PC-3 (cell line): ENCODE data around the gene MBD3L2B. TPM values are rescaled to one million over a fixed set of nuclear protein-coding genes. Genes with fewer than 3 reads are reported as not detected.

Experiments used
- ATAC-seq: fragments of 200-7000 bp; cut with Tn5 transposase; 2 replicates; pipeline ENCODE4 v1.9.1; 2020; ENCODE audit warnings: mild to moderate bottlenecking, moderate library complexity
- BruUV-seq: library from RNA; stranded (reverse); fragments of 400-500 nt; replicated peaks from 2 replicates; lab custom pipeline; 2021; lab: Mats Ljungman, UMichigan
- CTCF ChIA-PET: fragments of 300-600 bp; sonication (Branson Sonifier 250); formaldehyde crosslinking; loops from one replicate; lab custom pipeline; 2022; ENCODE audit warnings: antibody characterized with exemption; lab: Charles Lee
- POLR2A ChIA-PET: fragments of 300-600 bp; sonication (Branson Sonifier 250); formaldehyde crosslinking; loops from one replicate; lab custom pipeline; 2022; ENCODE audit warnings: antibody characterized with exemption; ENCODE audit not compliant: unreplicated experiment; lab: Charles Lee
- DNase-seq: peaks from one replicate; pipeline ENCODE4 v3.0.0-alpha.2; 2015
- H2AFZ ChIP-seq: fragments of 300-600 bp; sonication (generic); 2 replicates; pipeline ENCODE4 v1.6.0; 2016; ENCODE audit warnings: antibody characterized with exemption, low read length
- H3F3A ChIP-seq: fragments of 300-600 bp; sonication (generic); one replicate; pipeline ENCODE4 v1.6.0; 2017; ENCODE audit warnings: antibody characterized with exemption, low read length, control low read depth, mild to moderate bottlenecking; ENCODE audit not compliant: unreplicated experiment
- H3K27ac ChIP-seq: fragments of 300-600 bp; sonication (generic); 2 replicates; pipeline ENCODE4 v1.5.1; 2016; ENCODE audit warnings: mild to moderate bottlenecking, low read length
- H3K27me3 ChIP-seq: fragments of 300-600 bp; sonication (generic); 2 replicates; pipeline ENCODE4 v1.6.1; 2016; ENCODE audit warnings: low read length, mixed read lengths
- H3K36me3 ChIP-seq: fragments of 300-600 bp; sonication (generic); 2 replicates; pipeline ENCODE4 v1.6.1; 2016; ENCODE audit warnings: low read depth, mixed run types, low read length, mixed read lengths
- H3K4me1 ChIP-seq: fragments of 300-600 bp; sonication (generic); 2 replicates; pipeline ENCODE4 v1.5.1; 2016; ENCODE audit warnings: low read length; ENCODE audit not compliant: insufficient read depth
- H3K4me2 ChIP-seq: fragments of 300-600 bp; sonication (generic); 2 replicates; pipeline ENCODE4 v1.6.0; 2016; ENCODE audit warnings: low read length
- H3K4me3 ChIP-seq: fragments of 300-600 bp; sonication (generic); 2 replicates; pipeline ENCODE4 v1.5.1; 2016; ENCODE audit warnings: mild to moderate bottlenecking, low read length, mixed read lengths
- H3K79me2 ChIP-seq: fragments of 300-600 bp; sonication (generic); 2 replicates; pipeline ENCODE4 v1.6.1; 2017; ENCODE audit warnings: low read length, mixed read lengths
- H3K9ac ChIP-seq: fragments of 300-600 bp; sonication (generic); 2 replicates; pipeline ENCODE4 v1.6.0; 2016; ENCODE audit warnings: mild to moderate bottlenecking, low read length
- H3K9me2 ChIP-seq: fragments of 300-600 bp; sonication (generic); replicated peaks from 2 replicates; pipeline ENCODE4 v1.6.1; 2016; ENCODE audit warnings: mixed run types, low read length, mixed read lengths
- H3K9me3 ChIP-seq: fragments of 300-600 bp; sonication (generic); 2 replicates; pipeline ENCODE4 v1.6.1; 2016; ENCODE audit warnings: low read length, mixed read lengths
- H4K20me1 ChIP-seq: fragments of 300-600 bp; sonication (generic); 2 replicates; pipeline ENCODE4 v1.6.1; 2016; ENCODE audit warnings: low read length, mixed read lengths
- EZH2 ChIP-seq: fragments of 300-600 bp; sonication (generic); IDR thresholded peaks from one replicate; pipeline ENCODE4 v1.6.1; 2017; ENCODE audit warnings: antibody characterized with exemption, mild to moderate bottlenecking, low read length; ENCODE audit not compliant: unreplicated experiment
- EZH2phosphoT487 ChIP-seq: fragments of 300-600 bp; sonication (generic); IDR thresholded peaks from 2 replicates; pipeline ENCODE4 v1.6.1; 2018; ENCODE audit warnings: mild to moderate bottlenecking, antibody characterized with exemption, low read length, borderline replicate concordance
- intact Hi-C: fragments of 100-400 bp; cut with micrococcal nuclease; formaldehyde crosslinking; loops from 2 replicates; pipeline ENCODE4 v1.9.0; 2023
- total RNA-seq: library from RNA; depleted of rRNA; stranded (reverse); fragments of >200 nt; gene quantifications from 2 replicates; pipeline ENCODE4 v1.2.3, GENCODE V29; 2014
- TF ChIP-seq, protein P1 (sequence below): fragments of 300-600 bp; sonication (generic); conservative IDR thresholded peaks from 2 replicates; pipeline ENCODE4 v1.5.1; 2017; ENCODE audit warnings: antibody characterized with exemption, low read depth, mild to moderate bottlenecking, low read length

MBD3L2B gene
- total RNA-seq, 1 experiment from 2014 or later, result not detected

DNA sequence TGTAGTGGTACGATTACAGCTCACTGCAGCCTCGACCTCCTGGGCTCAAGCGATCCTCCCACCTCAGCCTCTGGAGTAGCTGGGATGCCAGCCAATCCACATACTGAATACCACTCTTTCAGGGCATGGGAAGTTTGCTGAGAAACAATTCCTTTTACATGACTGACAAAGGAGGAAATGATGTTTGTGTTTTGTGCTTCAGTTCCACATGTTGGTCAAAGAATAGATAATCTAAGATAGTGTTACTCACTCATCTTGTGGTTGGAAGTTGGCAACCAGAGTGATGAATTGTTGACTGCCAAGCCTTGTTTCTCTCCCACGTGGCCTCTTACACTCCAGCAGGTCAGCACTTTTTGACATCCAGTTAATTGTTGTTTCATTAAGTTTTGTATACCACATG lies 7.6 kb downstream of the MBD3L2B start:
- H3K27me3 ChIP-seq, result peaks cover 13% of the 10 kb centered on the region
- H3K27ac ChIP-seq, result no peak overlapping the region
- 0 out of 2 replicates have a peak, but pooled peaks cover 4% of the 10 kb centered on the region for H3K9me3 ChIP-seq
- H2AFZ ChIP-seq, result no peak overlapping the region
- H3K9ac ChIP-seq, result no peak overlapping the region
- peak; percentile 84 for DNase-seq
- TF ChIP-seq, protein P1, sequence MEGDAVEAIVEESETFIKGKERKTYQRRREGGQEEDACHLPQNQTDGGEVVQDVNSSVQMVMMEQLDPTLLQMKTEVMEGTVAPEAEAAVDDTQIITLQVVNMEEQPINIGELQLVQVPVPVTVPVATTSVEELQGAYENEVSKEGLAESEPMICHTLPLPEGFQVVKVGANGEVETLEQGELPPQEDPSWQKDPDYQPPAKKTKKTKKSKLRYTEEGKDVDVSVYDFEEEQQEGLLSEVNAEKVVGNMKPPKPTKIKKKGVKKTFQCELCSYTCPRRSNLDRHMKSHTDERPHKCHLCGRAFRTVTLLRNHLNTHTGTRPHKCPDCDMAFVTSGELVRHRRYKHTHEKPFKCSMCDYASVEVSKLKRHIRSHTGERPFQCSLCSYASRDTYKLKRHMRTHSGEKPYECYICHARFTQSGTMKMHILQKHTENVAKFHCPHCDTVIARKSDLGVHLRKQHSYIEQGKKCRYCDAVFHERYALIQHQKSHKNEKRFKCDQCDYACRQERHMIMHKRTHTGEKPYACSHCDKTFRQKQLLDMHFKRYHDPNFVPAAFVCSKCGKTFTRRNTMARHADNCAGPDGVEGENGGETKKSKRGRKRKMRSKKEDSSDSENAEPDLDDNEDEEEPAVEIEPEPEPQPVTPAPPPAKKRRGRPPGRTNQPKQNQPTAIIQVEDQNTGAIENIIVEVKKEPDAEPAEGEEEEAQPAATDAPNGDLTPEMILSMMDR, result no peak
- TF ChIP-seq EZH2, result no peak
- TF ChIP-seq EZH2phosphoT487, result no peak
- H4K20me1 ChIP-seq, result no peaks in the 10 kb centered on the region
- intact Hi-C loops, result no loop called here
- no peak overlapping the region for H3K4me2 ChIP-seq
- H3K4me3 ChIP-seq, result no peak overlapping the region
- CTCF ChIA-PET, result no interaction called here
- H3K4me1 ChIP-seq, result no peaks in the 10 kb centered on the region
- H3K36me3 ChIP-seq, result no peaks in the 10 kb centered on the region
- POLR2A ChIA-PET, result no interaction called here
- no TSS peak for BruUV-seq
- ATAC-seq, result peak; percentile 56
- no peaks in the 10 kb centered on the region for H3F3A ChIP-seq
- H3K9me2 ChIP-seq, result no peaks in the 10 kb centered on the region
- H3K79me2 ChIP-seq, result no peaks in the 10 kb centered on the region

DNA sequence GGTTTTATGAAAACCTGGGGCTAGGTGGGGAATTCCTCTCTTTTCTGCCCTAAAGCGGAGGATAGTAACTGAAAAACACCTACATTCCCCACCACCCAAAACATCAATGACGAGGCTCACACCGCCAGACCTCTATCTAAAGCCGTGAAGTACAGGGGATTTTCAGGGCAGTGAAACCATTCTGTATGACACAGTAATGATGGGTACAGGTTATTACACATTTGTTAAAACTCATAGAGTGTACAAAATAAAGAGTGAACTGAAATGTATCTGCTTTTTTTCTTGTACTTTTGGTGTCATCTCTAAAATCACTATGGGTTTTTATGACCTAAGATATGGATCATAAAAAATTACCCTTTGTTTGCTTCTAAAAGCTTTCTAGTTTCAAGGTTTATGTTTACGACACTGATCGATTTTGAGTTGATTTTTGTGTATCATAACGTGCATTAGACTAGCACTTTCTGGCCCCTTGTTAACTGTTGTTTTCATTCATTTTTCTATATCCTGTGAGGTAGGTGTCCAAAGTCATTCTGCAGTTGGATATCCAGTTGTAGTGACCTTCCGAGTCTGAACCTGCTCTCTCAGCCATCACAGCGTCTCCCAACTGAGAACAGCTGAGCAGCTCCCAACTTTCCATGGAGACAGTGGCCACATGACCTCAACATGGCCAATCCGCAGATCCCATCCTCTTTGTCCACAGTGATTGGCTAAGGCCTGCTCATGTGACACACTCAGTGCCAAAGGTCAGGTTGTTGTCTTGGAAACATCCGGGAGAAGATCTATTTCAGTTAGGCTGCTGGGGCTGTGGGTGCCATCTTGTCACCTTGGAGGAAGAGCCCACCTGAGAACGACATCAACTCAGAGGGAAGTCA lies 10.3 kb downstream of the MBD3L2B start:
- H3K27ac ChIP-seq, result no peak overlapping the region
- H3K79me2 ChIP-seq, result no peaks in the 10 kb centered on the region
- ATAC-seq (no peak), DNase-seq (no peak)
- CTCF ChIA-PET, result no interaction called here
- no peak overlapping the region for H3K9ac ChIP-seq
- H3K4me3 ChIP-seq, result no peak overlapping the region
- H3K4me1 ChIP-seq, result no peaks in the 10 kb centered on the region
- TF ChIP-seq, protein P1, result no peak
- TF ChIP-seq EZH2phosphoT487, result no peak
- no peak for TF ChIP-seq EZH2
- no peak overlapping the region for H2AFZ ChIP-seq
- peaks cover 9% of the 10 kb centered on the region for H3K27me3 ChIP-seq
- no TSS peak for BruUV-seq
- intact Hi-C loops, result no loop called here
- no peaks in the 10 kb centered on the region for H3F3A ChIP-seq
- H3K4me2 ChIP-seq, result no peak overlapping the region
- H3K9me3 ChIP-seq, result 0 out of 2 replicates have a peak, but pooled peaks cover 4% of the 10 kb centered on the region
- H3K9me2 ChIP-seq, result no peaks in the 10 kb centered on the region
- H4K20me1 ChIP-seq, result no peaks in the 10 kb centered on the region
- POLR2A ChIA-PET, result interaction anchor here (0.7 kb wide), 1 partner anchor 169 kb away, joined by 3 read pairs; no protein-coding TSS in a partner anchor
- no peaks in the 10 kb centered on the region for H3K36me3 ChIP-seq

DNA sequence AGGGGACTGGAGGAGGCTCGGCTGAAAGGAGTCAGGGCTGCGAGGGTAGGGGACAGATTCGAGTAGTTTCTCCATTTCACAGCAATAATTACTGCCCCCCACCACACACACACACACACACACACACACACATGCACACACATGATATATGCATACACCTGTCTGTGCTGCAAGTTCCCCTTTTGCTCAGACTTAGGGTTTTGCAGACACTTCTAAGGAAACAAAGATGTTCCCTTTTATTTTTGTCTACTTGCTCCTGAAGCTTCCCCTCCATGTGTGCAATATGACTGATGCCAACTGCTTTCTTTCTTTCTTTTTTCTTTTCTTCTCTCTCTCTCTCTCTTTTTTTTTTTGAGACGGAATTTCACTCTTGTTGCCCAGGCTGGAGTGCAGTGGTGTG lies 13.4 kb downstream of the MBD3L2B start:
- no TSS peak for BruUV-seq
- no peak overlapping the region for H3K4me2 ChIP-seq
- H2AFZ ChIP-seq, result no peak overlapping the region
- no peak for TF ChIP-seq EZH2
- TF ChIP-seq, protein P1, result no peak
- no peak for TF ChIP-seq EZH2phosphoT487
- intact Hi-C loops, result no loop called here
- ChIA-PET CTCF (no interaction called here), POLR2A (no interaction called here)
- H3K79me2 ChIP-seq, result no peaks in the 10 kb centered on the region
- no peaks in the 10 kb centered on the region for H3K9me3 ChIP-seq
- no peaks in the 10 kb centered on the region for H3F3A ChIP-seq
- no peak for DNase-seq
- no peaks in the 10 kb centered on the region for H4K20me1 ChIP-seq
- no peak overlapping the region for H3K27ac ChIP-seq
- H3K9me2 ChIP-seq, result no peaks in the 10 kb centered on the region
- H3K4me3 ChIP-seq, result no peak overlapping the region
- no peaks in the 10 kb centered on the region for H3K36me3 ChIP-seq
- no peak overlapping the region for H3K9ac ChIP-seq
- H3K4me1 ChIP-seq, result no peaks in the 10 kb centered on the region
- no peak for ATAC-seq
- peaks cover 10% of the 10 kb centered on the region for H3K27me3 ChIP-seq
